Stimulated activated CD8-positive, alpha-beta memory T cell treated with anti-CD3 and anti-CD28 coated beads, Interleukin-7, amount 100 ng/mL, for 24 hours (primary cell): ENCODE results near the gene EVC.
"Not testable (repeated sequence)": the region's sequence is repeated elsewhere in the genome, so short reads cannot be mapped to it uniquely, and the experiment has no call there.

Experiments
- DNase-seq: peaks from one replicate; pipeline ENCODE4 v3.0.0-alpha.2; 2020; ENCODE audit warnings: low read depth

EVC gene

DNA sequence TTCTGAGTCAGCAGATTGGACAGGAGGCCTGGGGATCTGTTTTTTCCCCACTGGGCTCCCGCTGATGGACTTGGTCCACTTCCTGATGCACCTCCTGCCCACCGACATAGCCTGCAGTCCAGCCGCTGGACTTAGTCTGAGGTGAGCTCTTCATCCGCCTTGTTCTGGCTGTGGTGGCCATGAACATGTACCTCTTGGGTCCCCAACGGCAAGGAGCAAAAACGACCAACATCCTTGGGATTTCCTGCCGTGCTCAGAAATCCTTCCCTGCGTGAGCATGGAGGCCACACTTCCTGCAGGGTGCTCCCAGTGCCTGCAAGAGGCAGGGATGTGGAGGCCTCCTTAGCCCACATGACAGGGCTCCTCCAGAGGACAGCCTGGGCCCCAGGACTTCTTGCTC lies 105.1 kb downstream of the EVC start:
- no peak for DNase-seq

DNA sequence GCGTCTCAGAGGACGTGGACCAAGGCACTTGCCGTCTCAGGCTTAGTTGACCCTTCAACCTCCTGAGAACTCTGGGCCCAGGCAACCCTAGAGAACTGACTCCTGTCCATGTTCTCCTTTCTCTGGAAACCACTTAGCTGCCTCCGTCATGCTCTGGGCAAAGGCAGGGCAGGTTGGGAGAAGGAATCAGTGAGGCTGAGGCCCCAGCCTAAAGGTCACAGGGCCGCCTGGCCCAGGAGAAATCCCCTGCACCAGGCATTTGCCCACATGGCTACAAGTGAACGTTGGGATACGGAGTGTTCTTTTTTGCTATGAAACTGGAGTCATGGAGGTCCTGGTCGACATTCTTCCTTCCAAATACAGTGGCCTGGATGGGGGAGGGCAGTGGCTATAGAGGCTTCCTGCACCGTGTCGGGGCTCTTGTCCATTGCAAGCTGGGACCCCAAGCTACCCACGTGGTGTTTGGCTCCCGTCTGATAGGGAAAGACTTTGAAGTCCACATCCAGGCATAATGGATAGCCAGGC lies 105.9 kb downstream of the EVC start:
- DNase-seq, result no peak

- no peak for DNase-seq
Observed at GRCh38 chr4:5821665-5822358, 110.8 kb downstream of the EVC start.

DNA sequence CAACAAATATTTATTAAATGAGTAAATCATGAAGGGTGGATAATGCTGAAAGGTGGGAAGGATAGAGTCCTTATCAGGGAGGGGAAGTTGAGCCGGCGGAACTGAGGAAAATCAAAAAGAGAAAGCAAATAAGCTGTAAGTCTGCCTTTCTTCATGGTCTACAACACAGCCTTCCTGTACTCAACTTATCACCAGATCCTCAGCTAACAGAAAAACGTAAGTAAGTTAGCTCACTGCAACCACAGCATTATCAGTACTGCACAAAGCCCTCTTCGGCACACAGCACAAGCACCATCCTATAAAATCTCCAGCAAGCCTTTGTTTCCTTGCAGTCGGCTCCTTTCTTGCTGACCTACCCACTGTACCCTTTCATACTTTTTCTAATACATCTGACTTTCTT lies 111.6 kb downstream of the EVC start:
- no peak for DNase-seq

DNA sequence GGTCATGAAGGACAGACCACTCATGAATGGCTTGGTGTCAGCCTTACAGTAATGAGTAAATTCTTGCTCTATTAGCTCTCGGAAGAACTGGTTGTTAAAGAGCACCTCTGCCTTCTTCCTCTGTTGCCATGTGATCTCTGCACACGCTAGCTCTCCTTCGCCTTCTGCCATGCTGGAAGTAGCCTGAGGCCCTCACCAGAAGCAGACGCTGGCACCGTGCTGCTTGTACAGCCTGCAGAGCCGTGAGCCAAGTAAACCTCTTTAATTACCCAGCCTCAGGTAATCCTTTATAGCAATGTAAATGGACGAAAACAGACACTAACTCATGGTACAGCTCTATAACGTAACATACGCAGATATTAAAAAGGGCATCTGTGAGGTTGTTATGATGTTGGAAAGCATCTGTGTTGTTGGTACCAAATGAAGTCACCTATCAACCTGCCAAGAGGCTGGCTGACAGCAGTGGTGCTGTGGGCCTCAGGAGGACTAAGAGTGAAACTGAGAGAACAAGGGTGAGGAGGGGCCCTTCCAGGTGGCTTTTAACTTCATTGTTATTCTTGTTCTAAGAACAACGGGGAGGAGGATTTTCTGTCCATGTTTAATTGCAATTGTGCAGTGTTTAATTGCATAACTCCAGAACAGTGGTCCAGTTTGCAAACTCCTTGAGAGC lies 112.7 kb downstream of the EVC start:
- DNase-seq, result no peak

GRCh38 chr4:5824227-5824626 lies 113.2 kb downstream of the EVC start:
- no peak for DNase-seq

- no peak for DNase-seq
Observed at GRCh38 chr4:5824635-5825034, 113.6 kb downstream of the EVC start.

DNA sequence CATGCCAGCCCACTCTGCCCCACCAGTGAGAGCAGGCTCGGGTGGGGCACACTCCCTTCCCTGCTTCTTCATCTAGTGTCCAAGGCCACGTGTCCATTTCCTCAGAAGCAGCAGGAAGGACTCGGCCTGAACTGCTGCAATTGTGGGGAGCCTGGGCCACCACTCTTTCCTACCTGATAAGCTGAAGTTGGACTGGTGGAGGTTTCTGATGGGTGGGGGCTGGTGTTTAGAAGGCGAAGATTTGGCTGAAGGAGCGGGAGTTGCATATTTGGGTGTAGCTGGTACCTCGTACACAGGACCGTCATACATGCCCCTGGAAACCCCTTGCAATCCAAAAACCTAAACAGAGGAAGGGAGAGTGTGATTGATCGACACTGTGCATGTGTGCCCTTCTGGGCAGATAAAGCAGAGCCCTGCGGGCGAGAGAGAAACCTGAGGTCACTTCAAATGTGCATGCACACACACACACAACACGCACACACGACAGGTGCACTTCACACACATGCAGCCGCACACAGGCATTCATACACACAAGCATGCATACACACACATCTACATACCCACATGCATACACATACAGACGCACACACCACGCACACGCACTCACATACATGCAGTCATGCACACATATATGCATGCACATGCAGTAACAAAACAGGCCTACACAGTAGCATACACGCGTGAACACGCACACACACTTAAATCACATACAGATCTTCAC lies 114.5 kb downstream of the EVC start:
- no peak for DNase-seq

- no peak for DNase-seq
Observed at GRCh38 chr4:5826437-5827107, 115.6 kb downstream of the EVC start.

GRCh38 chr4:5827108-5828004 lies 116.4 kb downstream of the EVC start:
- DNase-seq, result no peak

DNA sequence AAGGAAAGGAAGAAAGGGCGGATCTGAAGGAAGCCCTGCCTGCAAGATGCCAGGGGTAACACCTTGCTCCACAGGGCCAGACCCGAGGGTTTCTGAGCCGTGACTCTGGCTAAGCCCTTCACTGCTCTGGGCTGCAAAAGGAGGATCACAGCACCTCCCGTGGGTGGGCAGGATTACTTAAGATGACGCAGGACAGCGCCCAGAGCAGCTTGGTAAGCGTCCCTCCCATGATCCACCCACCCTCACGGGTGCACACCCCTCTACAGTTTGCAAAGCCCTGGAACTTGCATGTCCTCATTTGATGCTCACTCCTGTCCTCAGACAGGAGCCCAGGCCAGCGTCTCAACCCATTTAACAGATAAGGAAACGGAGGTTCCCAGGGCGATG lies 117.0 kb downstream of the EVC start:
- DNase-seq, result no peak

DNA sequence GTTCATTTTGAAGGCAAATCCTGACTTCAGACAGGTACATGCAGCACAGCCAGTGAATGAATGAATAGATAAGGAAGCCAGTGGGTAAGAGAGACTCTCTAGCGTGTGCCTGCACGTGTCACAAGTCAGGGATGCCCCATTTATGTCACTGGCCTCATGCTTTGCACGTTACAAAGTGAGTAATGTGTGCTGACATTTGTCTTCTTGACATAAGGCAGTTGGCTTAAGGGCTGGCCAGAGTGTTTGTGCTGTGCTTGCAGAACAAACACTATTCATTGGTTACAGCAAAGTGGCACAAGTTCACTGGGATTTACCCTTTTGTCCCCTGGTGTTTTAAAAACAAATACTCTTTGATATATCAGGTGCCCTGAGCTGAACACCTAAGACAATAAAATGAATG lies 125.9 kb downstream of the EVC start:
- no peak for DNase-seq

DNA sequence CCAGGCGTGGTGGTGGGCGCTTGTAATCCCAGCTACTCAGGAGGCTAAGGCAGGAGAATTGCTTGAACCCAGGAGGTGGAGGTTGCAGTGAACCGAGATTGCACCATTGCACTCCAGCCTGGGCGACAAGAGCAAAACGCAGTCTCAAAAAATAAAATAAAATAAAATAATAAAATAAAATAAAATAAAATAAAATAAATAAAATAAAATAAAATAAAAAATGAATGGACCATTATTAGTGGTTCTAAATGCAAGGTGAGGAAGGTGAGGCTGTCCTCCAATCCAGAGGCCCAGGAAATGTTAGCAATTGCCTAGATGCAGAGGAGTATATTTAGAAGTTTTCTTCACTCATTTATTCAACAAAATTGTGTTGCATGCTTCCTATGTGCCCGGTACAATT lies 126.5 kb downstream of the EVC start:
- not testable (repeated sequence) for DNase-seq

GRCh38 chr4:5839332-5839731 lies 128.3 kb downstream of the EVC start:
- no peak for DNase-seq

DNA sequence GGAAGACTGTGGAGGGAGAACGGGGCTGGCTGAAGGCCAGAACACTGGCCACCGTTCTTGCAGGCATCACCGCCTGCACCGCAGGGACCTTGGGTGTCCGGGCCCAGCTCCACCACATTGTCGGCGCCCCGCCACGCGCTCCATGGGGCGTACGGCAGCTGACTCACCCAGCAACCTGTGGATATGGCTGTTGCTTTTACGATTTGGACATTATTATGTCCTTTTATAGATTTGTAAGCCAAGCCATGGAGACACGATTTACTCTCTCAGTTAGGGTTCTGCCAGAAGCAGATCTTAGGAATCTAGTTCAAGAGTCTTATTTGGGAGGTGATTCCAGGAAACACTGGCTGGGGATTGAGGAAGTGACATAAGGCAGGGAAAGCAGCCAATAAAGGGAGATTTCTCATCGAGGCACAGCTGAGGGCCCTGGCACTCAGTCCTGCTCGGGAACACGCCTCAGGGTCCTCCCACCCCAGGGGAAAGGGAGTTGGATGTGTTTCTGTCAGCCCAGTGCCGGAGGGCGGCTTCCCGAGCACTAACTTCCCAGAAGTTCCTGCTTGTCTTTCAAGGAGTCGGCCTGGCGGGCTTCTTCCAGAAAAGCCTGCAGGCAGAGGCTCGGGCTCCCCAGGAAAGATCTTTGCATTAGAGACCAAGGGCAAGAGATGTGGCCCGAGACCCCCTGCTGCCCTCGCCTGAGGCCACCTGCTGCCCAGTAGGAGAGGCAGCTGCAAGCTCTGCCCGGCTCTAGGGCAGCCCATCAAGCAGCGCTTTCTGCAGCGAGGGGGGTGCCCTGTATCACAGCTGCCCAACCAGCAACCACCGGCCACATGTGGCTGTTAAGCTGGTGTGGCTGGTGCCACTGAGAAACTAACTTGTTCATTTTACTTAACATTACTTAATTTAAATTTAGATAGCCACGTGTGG lies 129.0 kb downstream of the EVC start:
- no peak for DNase-seq

- no peak for DNase-seq
Observed at GRCh38 chr4:5842456-5842855, 131.5 kb downstream of the EVC start.

GRCh38 chr4:5843573-5844530 lies 132.9 kb downstream of the EVC start:
- DNase-seq, result no peak

DNA sequence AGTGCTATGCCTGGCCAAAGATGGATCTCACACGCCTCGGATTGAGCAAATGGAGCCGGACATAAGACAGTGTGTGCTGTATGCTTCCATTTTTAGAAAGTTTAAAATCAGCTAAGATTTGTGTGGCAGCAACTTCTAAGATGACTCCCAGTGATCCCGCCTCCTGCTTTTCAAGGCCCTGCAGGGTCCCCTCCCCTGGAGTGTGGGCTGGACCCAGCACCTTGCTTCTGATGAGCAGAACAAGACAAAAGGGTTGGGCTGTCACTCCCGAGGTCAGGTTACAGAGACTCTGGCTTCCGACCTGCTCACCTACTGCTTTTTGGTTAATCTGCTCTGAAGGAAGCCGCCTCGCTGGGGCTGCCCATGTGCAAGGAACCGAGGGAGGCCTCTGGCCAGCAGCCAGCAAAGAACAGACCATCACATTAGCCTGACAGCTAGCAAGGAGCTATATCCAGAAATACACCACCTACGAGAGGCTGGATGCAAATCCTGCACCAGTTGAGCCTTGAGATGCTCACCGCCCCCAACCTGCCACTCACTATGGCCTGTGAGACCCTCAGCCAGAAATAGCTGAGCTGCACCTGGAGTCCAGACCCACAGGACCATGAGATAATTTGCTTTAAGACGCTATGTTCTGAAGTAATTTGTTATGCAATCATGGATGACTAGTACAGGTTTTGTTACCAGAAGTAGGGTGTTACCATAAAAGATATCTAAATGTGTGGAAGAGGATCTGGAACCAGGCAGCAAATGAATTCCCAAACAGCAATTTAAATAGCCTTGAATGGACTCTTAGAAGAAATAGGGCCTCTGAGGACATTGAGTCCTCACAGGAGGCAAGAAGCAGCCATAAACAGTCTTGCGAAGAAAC lies 134.3 kb downstream of the EVC start:
- DNase-seq, result no peak
